Mesenchymal stem cell (in vitro differentiated cells and primary cell): Measurements from ENCODE around the gene PRKAG3.

ENCODE experiments used
- DNase-seq: peaks from one replicate; pipeline ENCODE4 v3.0.0-alpha.2; 2013
- H2AFZ ChIP-seq: one replicate; pipeline ENCODE4 v1.6.1; 2013; ENCODE audit warnings: low read depth, mild to moderate bottlenecking, control low read depth, inconsistent platforms, low read length, moderate library complexity
- H2AK5ac ChIP-seq: 2 replicates; pipeline ENCODE4 v1.6.1; 2013; ENCODE audit warnings: low read length, moderate library complexity, mild to moderate bottlenecking, inconsistent platforms; ENCODE audit not compliant: severe bottlenecking
- H2BK120ac ChIP-seq: one replicate; pipeline ENCODE4 v1.6.1; 2013; ENCODE audit warnings: low read depth, mild to moderate bottlenecking, inconsistent platforms, low read length, moderate library complexity
- H2BK12ac ChIP-seq, 2 experiments: one replicate each; pipeline ENCODE4 v1.6.1; 2013; ENCODE audit warnings: inconsistent platforms in 2 of 2, low read length in 2 of 2, mild to moderate bottlenecking in 2 of 2, moderate library complexity in 2 of 2, control low read depth in 1 of 2
- H2BK15ac ChIP-seq: one replicate; pipeline ENCODE4 v1.6.1; 2013; ENCODE audit warnings: mild to moderate bottlenecking, low read depth, inconsistent platforms; ENCODE audit not compliant: poor library complexity, severe bottlenecking
- H2BK5ac ChIP-seq: 2 replicates; pipeline ENCODE4 v1.6.1; 2013; ENCODE audit warnings: low read depth, mild to moderate bottlenecking, low read length, control low read depth, inconsistent platforms; ENCODE audit not compliant: poor library complexity, severe bottlenecking
- H3K14ac ChIP-seq, 2 experiments: one replicate each; pipeline ENCODE4 v1.6.1; 2013; ENCODE audit warnings: inconsistent platforms in 2 of 2, low read length in 2 of 2, control low read depth in 1 of 2, mild to moderate bottlenecking in 1 of 2, moderate library complexity in 1 of 2
- H3K18ac ChIP-seq, 2 experiments: one replicate each; pipeline ENCODE4 v1.6.1; 2013; ENCODE audit warnings: inconsistent platforms in 2 of 2, low read length in 2 of 2, control low read depth in 1 of 2, low read depth in 1 of 2, mild to moderate bottlenecking in 1 of 2
- H3K23ac ChIP-seq, 2 experiments: one replicate each; pipeline ENCODE4 v1.6.1; 2013; ENCODE audit warnings: inconsistent platforms in 2 of 2, low read length in 2 of 2, mild to moderate bottlenecking in 2 of 2, moderate library complexity in 2 of 2, control low read depth in 1 of 2
- H3K27ac ChIP-seq: 2 replicates; pipeline ENCODE4 v1.5.1; 2013; ENCODE audit warnings: mild to moderate bottlenecking, moderate library complexity, low read length, control low read depth, inconsistent platforms; ENCODE audit not compliant: poor library complexity, severe bottlenecking
- H3K27me3 ChIP-seq, 2 experiments: 2 replicates each; pipeline versions ENCODE4 v1.6.1 to v1.7.0; 2013; ENCODE audit warnings: low read length in 2 of 2, mild to moderate bottlenecking in 2 of 2, moderate library complexity in 2 of 2, control low read depth in 1 of 2, inconsistent platforms in 1 of 2; ENCODE audit not compliant: control insufficient read depth in 1 of 2, insufficient read depth in 1 of 2
- H3K36me3 ChIP-seq, 2 experiments: 2 replicates each; pipeline versions ENCODE4 v1.6.1 to v1.7.0; 2013; ENCODE audit warnings: low read length in 2 of 2, control low read depth in 1 of 2, inconsistent platforms in 1 of 2, low read depth in 1 of 2, mild to moderate bottlenecking in 1 of 2; ENCODE audit not compliant: insufficient read depth in 2 of 2, control insufficient read depth in 1 of 2
- H3K4ac ChIP-seq, 2 experiments: one replicate each; pipeline ENCODE4 v1.6.1; 2013; ENCODE audit warnings: inconsistent platforms in 2 of 2, low read length in 2 of 2, mild to moderate bottlenecking in 2 of 2, moderate library complexity in 2 of 2, control low read depth in 1 of 2, low read depth in 1 of 2
- H3K4me1 ChIP-seq: 2 replicates; pipeline ENCODE4 v1.6.1; 2013; ENCODE audit warnings: low read depth, low read length, control low read depth; ENCODE audit not compliant: control insufficient read depth, insufficient read depth
- H3K4me2 ChIP-seq: 2 replicates; pipeline ENCODE4 v1.6.1; 2013; ENCODE audit warnings: low read length, mild to moderate bottlenecking, inconsistent platforms; ENCODE audit not compliant: poor library complexity, severe bottlenecking
- H3K4me3 ChIP-seq, 2 experiments: 2 replicates each; pipeline versions ENCODE4 v1.5.1 to v1.7.0; 2013; ENCODE audit warnings: low read length in 2 of 2, mild to moderate bottlenecking in 2 of 2, control low read depth in 1 of 2, low read depth in 1 of 2; ENCODE audit not compliant: insufficient read depth in 1 of 2
- H3K79me1 ChIP-seq: replicated peaks from 2 replicates; pipeline ENCODE4 v1.6.1; 2013; ENCODE audit warnings: mild to moderate bottlenecking, control low read depth, low read length, inconsistent platforms; ENCODE audit not compliant: poor library complexity, severe bottlenecking
- H3K9ac ChIP-seq: 2 replicates; pipeline ENCODE4 v1.7.0; 2013; ENCODE audit warnings: mild to moderate bottlenecking, low read length, moderate library complexity
- H3K9me3 ChIP-seq: 2 replicates; pipeline ENCODE4 v1.7.0; 2013; ENCODE audit warnings: mild to moderate bottlenecking, low read length; ENCODE audit not compliant: control insufficient read depth
- H4K8ac ChIP-seq: one replicate; pipeline ENCODE4 v1.6.1; 2013; ENCODE audit warnings: inconsistent platforms, mild to moderate bottlenecking, low read length, moderate library complexity
- H4K91ac ChIP-seq: one replicate; pipeline ENCODE4 v1.6.1; 2013; ENCODE audit warnings: mild to moderate bottlenecking, low read length, inconsistent platforms
- WGBS: methylation state at CpG from one replicate; pipeline ENCODE4 v1.1.7; 2013; ENCODE audit warnings: mixed read lengths; 5-methylcytosine and 5-hydroxymethylcytosine counted together

PRKAG3 gene

GRCh38 chr2:218810256-218810655, 21.3 kb downstream of the PRKAG3 start:
- no peak overlapping the region for H2BK12ac ChIP-seq
- no peaks in the 10 kb centered on the region for H3K9me3 ChIP-seq
- H4K91ac ChIP-seq = no peak overlapping the region
- no peak overlapping the region for H3K14ac ChIP-seq
- H3K4me3 ChIP-seq = no peak overlapping the region
- H3K4me1 ChIP-seq = peaks cover 3% of the 10 kb centered on the region
- H3K27ac ChIP-seq = no peak overlapping the region
- H2AFZ ChIP-seq = no peak overlapping the region
- no peak overlapping the region for H3K23ac ChIP-seq
- DNase-seq = peak; percentile 23
- no peak overlapping the region for H2BK120ac ChIP-seq
- H3K36me3 ChIP-seq = peaks cover 26 to 40% of the 10 kb centered on the region in 2 experiments
- H3K79me1 ChIP-seq = peaks cover 11% of the 10 kb centered on the region
- no peak overlapping the region for H4K8ac ChIP-seq
- H3K18ac ChIP-seq = no peak overlapping the region
- H3K27me3 ChIP-seq = peaks cover 0 to 25% of the 10 kb centered on the region in 2 experiments
- WGBS = 63% methylated on average over 2 of the region's 2 CpGs
- no peak overlapping the region for H2BK15ac ChIP-seq
- H2BK5ac ChIP-seq = no peak overlapping the region
- H3K4me2 ChIP-seq = no peak overlapping the region
- H2AK5ac ChIP-seq = no peak overlapping the region
- H3K4ac ChIP-seq = no peak overlapping the region
- no peak overlapping the region for H3K9ac ChIP-seq

GRCh38 chr2:218809515-218809914, 22.1 kb downstream of the PRKAG3 start:
- 93% methylated on average over 12 of the region's 12 CpGs for WGBS
- peaks cover 13% of the 10 kb centered on the region for H3K79me1 ChIP-seq
- H3K18ac ChIP-seq = no peak overlapping the region
- H2AFZ ChIP-seq = no peak overlapping the region
- DNase-seq = no peak
- H3K4me3 ChIP-seq = no peak overlapping the region
- H3K27ac ChIP-seq = no peak overlapping the region
- no peak overlapping the region for H4K8ac ChIP-seq
- no peak overlapping the region for H2BK15ac ChIP-seq
- peaks cover 4% of the 10 kb centered on the region for H3K9me3 ChIP-seq
- peaks cover 18 to 33% of the 10 kb centered on the region in 2 experiments for H3K36me3 ChIP-seq
- no peak overlapping the region for H3K4ac ChIP-seq
- H3K4me1 ChIP-seq = peaks cover 3% of the 10 kb centered on the region
- H3K4me2 ChIP-seq = no peak overlapping the region
- no peak overlapping the region for H2AK5ac ChIP-seq
- H3K23ac ChIP-seq = no peak overlapping the region
- peaks cover 0 to 31% of the 10 kb centered on the region in 2 experiments for H3K27me3 ChIP-seq
- peak overlapping the region; percentile 14 for H4K91ac ChIP-seq
- no peak overlapping the region for H2BK5ac ChIP-seq
- H3K9ac ChIP-seq = no peak overlapping the region
- H3K14ac ChIP-seq = no peak overlapping the region
- H2BK12ac ChIP-seq = no peak overlapping the region
- H2BK120ac ChIP-seq = no peak overlapping the region

GRCh38 chr2:218807626-218808025, 24.0 kb downstream of the PRKAG3 start:
- Histone ChIP-seq H2BK15ac (no peak overlapping the region), H2AFZ (no peak overlapping the region), H3K4me1 (peaks cover 3% of the 10 kb centered on the region), H2BK12ac (no peak overlapping the region), H3K14ac (no peak overlapping the region), H3K4ac (no peak overlapping the region), H4K8ac (no peak overlapping the region), H3K4me2 (no peak overlapping the region), H4K91ac (no peak overlapping the region), H3K36me3 (peaks cover 6 to 14% of the 10 kb centered on the region in 2 experiments), H2BK120ac (no peak overlapping the region), H3K27ac (no peak overlapping the region), H3K9me3 (peaks cover 10% of the 10 kb centered on the region), H2BK5ac (no peak overlapping the region), H3K27me3 (peaks cover 0 to 30% of the 10 kb centered on the region in 2 experiments), H3K23ac (no peak overlapping the region), H3K4me3 (no peak overlapping the region), H3K18ac (no peak overlapping the region), H2AK5ac (no peak overlapping the region), H3K79me1 (peaks cover 13% of the 10 kb centered on the region), H3K9ac (no peak overlapping the region)
- WGBS = 100% methylated on average over 2 of the region's 4 CpGs
- DNase-seq = peak; percentile 49

DNA sequence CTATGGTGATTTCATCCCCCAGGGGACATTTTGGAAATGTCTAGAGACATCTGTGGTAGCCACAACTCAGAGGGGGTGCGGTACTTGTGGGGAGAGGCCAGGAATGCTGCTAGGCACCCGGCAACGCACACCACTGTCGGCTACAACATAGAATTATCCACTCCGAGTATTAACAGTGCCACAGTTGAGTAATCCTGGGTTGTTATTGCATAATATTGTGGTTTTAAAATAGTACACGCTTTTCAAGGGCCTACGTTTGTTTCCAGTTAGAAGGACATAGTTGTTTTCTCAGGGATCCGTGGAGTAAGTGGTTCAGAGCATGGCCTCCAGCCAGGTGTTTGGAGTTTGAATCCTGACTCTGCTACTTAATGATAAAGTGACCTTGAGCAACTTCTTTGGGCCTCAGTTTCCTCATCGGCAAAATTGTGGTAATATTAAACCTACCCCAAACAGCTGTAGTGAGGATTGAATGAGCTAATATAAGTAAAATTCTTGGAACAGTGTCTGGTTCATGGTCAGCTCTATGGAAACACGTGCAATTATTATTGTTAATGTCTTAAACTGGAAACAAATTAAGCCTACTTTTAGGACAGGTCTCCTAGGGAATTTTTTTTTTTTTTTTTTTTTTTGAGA, 25.1 kb downstream of the PRKAG3 start:
- no peak overlapping the region for H2BK15ac ChIP-seq
- H2BK5ac ChIP-seq = no peak overlapping the region
- peak overlapping the region in 1 of 2 experiments; percentile 56 for H3K4me3 ChIP-seq
- H2AK5ac ChIP-seq = no peak overlapping the region
- peaks cover 0 to 24% of the 10 kb centered on the region in 2 experiments for H3K27me3 ChIP-seq
- H2AFZ ChIP-seq = no peak overlapping the region
- H3K36me3 ChIP-seq = peaks cover 0 to 7% of the 10 kb centered on the region in 2 experiments
- peak overlapping the region; percentile 1 for H3K4me2 ChIP-seq
- no peak overlapping the region for H4K91ac ChIP-seq
- no peak overlapping the region for H3K27ac ChIP-seq
- H3K79me1 ChIP-seq = peaks cover 10% of the 10 kb centered on the region
- no peak overlapping the region for H3K23ac ChIP-seq
- no peak overlapping the region for H3K4ac ChIP-seq
- H2BK120ac ChIP-seq = no peak overlapping the region
- H3K9ac ChIP-seq = peak overlapping the region; percentile 81
- H4K8ac ChIP-seq = no peak overlapping the region
- H3K4me1 ChIP-seq = peaks cover 3% of the 10 kb centered on the region
- H3K18ac ChIP-seq = peak overlapping the region in 1 of 2 experiments; percentile 21
- H3K14ac ChIP-seq = no peak overlapping the region
- no peak overlapping the region for H2BK12ac ChIP-seq
- peaks cover 10% of the 10 kb centered on the region for H3K9me3 ChIP-seq
- DNase-seq = peak; percentile 99
- WGBS = 8% methylated on average over 7 of the region's 10 CpGs
